HepG2 (cell line): ENCODE measurements around the gene SYNGAP1. TPM values are rescaled to one million over a fixed set of nuclear protein-coding genes. Genes with fewer than 3 reads are reported as not detected.
"Not testable (repeated sequence)": the region's sequence is repeated elsewhere in the genome, so short reads cannot be mapped to it uniquely, and the experiment has no call there.

Source experiments
- ATAC-seq: fragments of 200-7000 bp; cut with Tn5 transposase; 3 replicates; pipeline ENCODE4 v1.9.1; 2020; ENCODE audit warnings: mild to moderate bottlenecking, moderate library complexity
- BruUV-seq: library from RNA; stranded (reverse); fragments of 400-500 nt; replicated peaks from 2 replicates; lab custom pipeline; 2021; lab: Mats Ljungman, UMichigan
- CTCF ChIA-PET: fragments of 300-600 bp; formaldehyde crosslinking; extraction: SDS; loops from one replicate; lab custom pipeline; 2021; ENCODE audit warnings: low total read pairs, inconsistent platforms, low intra/inter-chr PET ratio; lab: Yijun Ruan, JAX
- POLR2A ChIA-PET: fragments of 350-600 bp; sonication (Branson Sonifier 250); formaldehyde crosslinking; loops from one replicate; lab custom pipeline; 2020; ENCODE audit warnings: antibody characterized with exemption, inconsistent platforms; lab: Yijun Ruan, JAX
- DNase-seq: peaks from one replicate; pipeline ENCODE4 v3.0.0-alpha.2; 2015; ENCODE audit warnings: low spot score
- FAIRE-seq: peaks from 3 replicates; lab custom pipeline; 2011; peaks lifted over from hg19 to GRCh38; lab: Jason Lieb, UNC
- H2AFZ ChIP-seq: one replicate; pipeline ENCODE4 v1.6.1; 2011; ENCODE audit warnings: low read length, inconsistent platforms
- H3K27ac ChIP-seq: fragments of 300-600 bp; 3 replicates; pipeline ENCODE4 v1.8.0; 2011; ENCODE audit warnings: mixed run types, mild to moderate bottlenecking, mixed read lengths, low read length, inconsistent platforms; ENCODE audit not compliant: insufficient read depth; ENCODE audit errors: extremely low read length
- H3K27me3 ChIP-seq, 2 experiments: fragments of 200-600 bp in 1 of 2; 2 replicates in 1 of 2; 3 replicates in 1 of 2; pipeline versions ENCODE4 v1.6.0 to v1.8.0; 2011; ENCODE audit warnings: low read length in 2 of 2, mild to moderate bottlenecking in 2 of 2, moderate library complexity in 2 of 2, inconsistent platforms in 1 of 2; ENCODE audit not compliant: insufficient read depth in 2 of 2, control insufficient read depth in 1 of 2
- H3K36me3 ChIP-seq, 2 experiments: fragments of 200-600 bp in 1 of 2; replicated peaks in 1 of 2; 2 replicates in 1 of 2; 3 replicates in 1 of 2; pipeline versions ENCODE4 v1.5.1 to v1.8.0; 2011; ENCODE audit warnings: low read length in 2 of 2, inconsistent platforms in 1 of 2; ENCODE audit not compliant: insufficient read depth in 2 of 2, control insufficient read depth in 1 of 2
- H3K4me1 ChIP-seq: 2 replicates; pipeline ENCODE4 v1.5.1; 2012; ENCODE audit warnings: low read length, inconsistent platforms; ENCODE audit not compliant: insufficient read depth
- H3K4me2 ChIP-seq: 2 replicates; pipeline ENCODE4 v1.6.0; 2011; ENCODE audit warnings: low read depth, low read length, inconsistent platforms
- H3K4me3 ChIP-seq, 3 experiments: fragments of 200-600 bp in 1 of 3; sonication (generic), shearing (Covaris generic) in 1 of 3; replicated peaks in 1 of 3; 2 replicates each; pipeline ENCODE4 v1.5.1; 2011 to 2016; ENCODE audit warnings: low read length in 3 of 3, inconsistent platforms in 2 of 3, low read depth in 2 of 3, mild to moderate bottlenecking in 2 of 3, control low read depth in 1 of 3, mixed read lengths in 1 of 3; ENCODE audit not compliant: insufficient read depth in 1 of 3
- H3K79me2 ChIP-seq: one replicate; pipeline ENCODE4 v1.6.1; 2011; ENCODE audit warnings: low read length, inconsistent platforms; ENCODE audit not compliant: insufficient read depth
- H3K9ac ChIP-seq: 2 replicates; pipeline ENCODE4 v1.6.0; 2011; ENCODE audit warnings: mild to moderate bottlenecking, low read depth, low read length, inconsistent platforms; ENCODE audit not compliant: insufficient read depth
- H3K9me3 ChIP-seq: 2 replicates; pipeline ENCODE4 v1.5.1; 2012; ENCODE audit warnings: mild to moderate bottlenecking, low read length
- H4K20me1 ChIP-seq: 2 replicates; pipeline ENCODE4 v1.6.0; 2011; ENCODE audit warnings: inconsistent platforms, mild to moderate bottlenecking, low read length, moderate library complexity; ENCODE audit not compliant: insufficient read depth
- ATF7 ChIP-seq, 2 experiments: fragments of 450-650 bp in 1 of 2; sonication (generic) in 1 of 2; formaldehyde crosslinking in 1 of 2; IDR thresholded peaks; 2 replicates each; pipeline versions ENCODE4 v1.4.0 to v1.6.1; 2016 to 2020; ENCODE audit warnings: antibody characterized with exemption in 1 of 2, mild to moderate bottlenecking in 1 of 2, missing genetic modification reagents in 1 of 2
- CREB1 ChIP-seq, 2 experiments: fragments of 450-650 bp in 1 of 2; IDR thresholded peaks; 2 replicates each; pipeline ENCODE4 v1.6.1; 2016 to 2017; ENCODE audit warnings: control low read depth in 1 of 2, mild to moderate bottlenecking in 1 of 2, missing compliant biosample characterization in 1 of 2, missing genetic modification characterization in 1 of 2
- ZNF576 ChIP-seq: sonication (generic); formaldehyde crosslinking; IDR thresholded peaks from 2 replicates; pipeline ENCODE4 v1.4.0; 2020; ENCODE audit warnings: mild to moderate bottlenecking, missing genetic modification reagents
- WGBS: methylation state at CpG from one replicate; pipeline ENCODE4 v1.1.6; 2017; ENCODE audit warnings: low lambda C conversion rate; 5-methylcytosine and 5-hydroxymethylcytosine counted together
- in situ Hi-C: cut with HindIII; loops from 2 replicates; pipeline ENCODE4 v1.10.0; 2017; ENCODE audit warnings: low pct_unique_long_range_greater_than_20kb; ENCODE audit not compliant: extremely low pct_ligation_motif_present
- intact Hi-C: fragments of 100-400 bp; cut with micrococcal nuclease; formaldehyde crosslinking; loops from one replicate; pipeline ENCODE4 v1.10.0; 2022; ENCODE audit not compliant: unreplicated experiment
- polyA plus RNA-seq, 8 experiments: library from polyadenylated mRNA; depleted of rRNA in 3 of 8; stranded (reverse) in 7 of 8; unstranded in 1 of 8; fragments of >200 nt; fragmentation: Illumina TruSeq in 4 of 8; extraction: Trizol in 4 of 8; gene quantifications; 2 replicates each; pipeline versions ENCODE4 v1.2.1 to v1.2.3, GENCODE V29; 2011 to 2016; ENCODE audit warnings: low read depth in 4 of 8, missing spikeins in 1 of 8, mixed read lengths in 1 of 8; ENCODE audit not compliant: insufficient read depth in 1 of 8
- total RNA-seq, 5 experiments: library from RNA; depleted of rRNA; stranded (reverse); fragments of >200 nt; fragmentation: Illumina TruSeq; extraction: Trizol; gene quantifications; 2 replicates each; pipeline ENCODE4 v1.2.3, GENCODE V29; 2016; ENCODE audit warnings: low read depth in 1 of 5

SYNGAP1 gene
- total and polyA plus RNA-seq, 2 of the 13 experiments (the other 11 are each of a cell fraction or from before 2014, with no cell fraction given): 0.75 to 1.1 TPM

- TF ChIP-seq ZNF576 (CRISPR knock-in tag): no peak
- TF ChIP-seq, all 625 proteins: peak for 0
Observed at GRCh38 chr6:33397541-33397940, 22.3 kb upstream of the SYNGAP1 start (continued).

- H3K4me2 ChIP-seq: not testable (repeated sequence)
Observed at GRCh38 chr6:33398601-33399000, 21.3 kb upstream of the SYNGAP1 start.

GRCh38 chr6:33399881-33400280 lies 20.0 kb upstream of the SYNGAP1 start:
- Histone ChIP-seq H3K36me3 (peaks cover 27 to 60% of the 10 kb centered on the region in 2 experiments), H3K79me2 (peaks cover 29% of the 10 kb centered on the region), H3K4me1 (peaks cover 14% of the 10 kb centered on the region)
- H3K27ac ChIP-seq; BruUV-seq; H3K9me3 ChIP-seq; DNase-seq; H3K4me3 ChIP-seq; FAIRE-seq; H4K20me1 ChIP-seq; CTCF ChIA-PET; ATAC-seq; H3K27me3 ChIP-seq; H3K9ac ChIP-seq; POLR2A ChIA-PET; intact Hi-C loops; H2AFZ ChIP-seq; H3K4me2 ChIP-seq; TF ChIP-seq ATF7, CREB1 (CRISPR knock-in tag; IDR thresholded peaks at IDR 0.05): not testable (repeated sequence)
- in situ Hi-C loops: loop anchor here (25.0 kb wide), 1 partner anchor 113 kb away; the partner anchor contains the start of genes B3GALT4, PFDN6, RGL2 and WDR46
- 99% methylated on average over 6 of the region's 6 CpGs for WGBS
- TF ChIP-seq ATF7 (IDR thresholded peaks at IDR 0.05) (peak; percentile 66; the same call in 1 of the 2 replicates), CREB1 (IDR thresholded peaks at IDR 0.05) (peak; percentile 70)

More at GRCh38 chr6:33398601-33399000, 21.3 kb upstream of the SYNGAP1 start:
- H4K20me1 ChIP-seq, DNase-seq, intact Hi-C loops, ATAC-seq, in situ Hi-C loops, H3K9me3 ChIP-seq, H3K27ac ChIP-seq, POLR2A ChIA-PET, H2AFZ ChIP-seq, H3K4me3 ChIP-seq, H3K9ac ChIP-seq, FAIRE-seq, CTCF ChIA-PET, BruUV-seq, H3K27me3 ChIP-seq: not testable (repeated sequence)
- Histone ChIP-seq H3K36me3 (peaks cover 16 to 47% of the 10 kb centered on the region in 2 experiments), H3K79me2 (peaks cover 42% of the 10 kb centered on the region), H3K4me1 (peaks cover 27% of the 10 kb centered on the region)
- 95% methylated on average over 3 of the region's 3 CpGs for WGBS
